GM18498 (cell line): ENCODE measurements around the gene TMC7.

Experiments used
- ATAC-seq: cut with Tn5 transposase; IDR thresholded peaks from one replicate; pipeline ENCODE4 v1.9.1; 2021; ENCODE audit warnings: mild to moderate bottlenecking, moderate library complexity; ENCODE audit not compliant: unreplicated experiment

TMC7 gene

GRCh38 chr16:19112099-19112407 is 128.3 kb downstream of the TMC7 start:
- no peak for ATAC-seq
